Ishikawa (cell line): ENCODE results near the gene ULK4.

Source experiments
- CEBPB ChIP-seq: IDR thresholded peaks from 2 replicates; pipeline ENCODE4 v1.6.1; 2012
- CREB1 ChIP-seq: IDR thresholded peaks from 2 replicates; pipeline ENCODE4 v1.6.1; 2012; ENCODE audit warnings: low read depth
- EGR1 ChIP-seq: IDR thresholded peaks from 2 replicates; pipeline ENCODE4 v1.6.1; 2012
- EP300 ChIP-seq: IDR thresholded peaks from 2 replicates; pipeline ENCODE4 v1.6.1; 2012; ENCODE audit warnings: borderline replicate concordance
- FOXM1 ChIP-seq: IDR thresholded peaks from 2 replicates; pipeline ENCODE4 v1.6.1; 2012; ENCODE audit warnings: low read depth, borderline replicate concordance
- MAX ChIP-seq: IDR thresholded peaks from 2 replicates; pipeline ENCODE4 v1.6.1; 2012
- RAD21 ChIP-seq: IDR thresholded peaks from 2 replicates; pipeline ENCODE4 v1.6.1; 2012; ENCODE audit warnings: low read depth
- REST ChIP-seq: IDR thresholded peaks from 2 replicates; pipeline ENCODE4 v1.6.1; 2012; ENCODE audit warnings: low read depth, mild to moderate bottlenecking
- TAF1 ChIP-seq: IDR thresholded peaks from 2 replicates; pipeline ENCODE4 v1.6.1; 2012; ENCODE audit warnings: low read depth, mild to moderate bottlenecking
- TEAD4 ChIP-seq: IDR thresholded peaks from 2 replicates; pipeline ENCODE4 v1.6.1; 2012
- YY1 ChIP-seq: IDR thresholded peaks from 2 replicates; pipeline ENCODE4 v1.6.1; 2012; ENCODE audit warnings: low read depth

GRCh38 chr3:41863024-41863423 is 98.9 kb downstream of the ULK4 start:
- no peak for TF ChIP-seq MAX
- TF ChIP-seq EP300: no peak
- TF ChIP-seq RAD21: peak; percentile 34
- TF ChIP-seq CEBPB: no peak
- TF ChIP-seq EGR1: no peak
- TF ChIP-seq REST: no peak
- TF ChIP-seq YY1: no peak
- TF ChIP-seq CREB1: no peak
- no peak for TF ChIP-seq FOXM1
- no peak for TF ChIP-seq TEAD4
- TF ChIP-seq TAF1: no peak
